GM06990 (cell line): Measurements from ENCODE around the gene ZNF226.
A peak's percentile ranks its signal among the peaks of the same experiment; 100 is the strongest.
"Not testable (repeated sequence)": the region's sequence is repeated elsewhere in the genome, so short reads cannot be mapped to it uniquely, and the experiment has no call there.

Source experiments
- DNase-seq: peaks from one replicate; pipeline ENCODE4 v3.0.0-alpha.2; 2011; ENCODE audit not compliant: insufficient read length; ENCODE audit errors: extremely low read depth
- H3K27me3 ChIP-seq: replicated peaks from 2 replicates; pipeline ENCODE4 v1.6.0; 2011; ENCODE audit warnings: low read length; ENCODE audit not compliant: control insufficient read depth, insufficient read depth
- H3K36me3 ChIP-seq: 2 replicates; pipeline ENCODE4 v1.5.1; 2011; ENCODE audit warnings: low read length; ENCODE audit not compliant: control insufficient read depth, insufficient read depth
- H3K4me3 ChIP-seq: replicated peaks from 2 replicates; pipeline ENCODE4 v1.5.1; 2011; ENCODE audit warnings: low read depth, mild to moderate bottlenecking, control low read depth, low read length
- CTCF ChIP-seq: IDR thresholded peaks from 2 replicates; pipeline ENCODE4 v1.5.1; 2011; ENCODE audit warnings: low read length, control low read depth, mild to moderate bottlenecking, inconsistent platforms; ENCODE audit not compliant: insufficient read depth, poor library complexity, severe bottlenecking

The ZNF226 gene

GRCh38 chr19:44204772-44205171 is 39.9 kb downstream of the ZNF226 start:
- Histone ChIP-seq H3K36me3 (no peaks in the 10 kb centered on the region), H3K27me3 (no peaks in the 10 kb centered on the region), H3K4me3 (no peak overlapping the region)
- TF ChIP-seq CTCF = no peak
- no peak for DNase-seq

GRCh38 chr19:44207126-44207803 is 42.4 kb downstream of the ZNF226 start:
- DNase-seq = peak; percentile 77
- H3K36me3 ChIP-seq = no peaks in the 10 kb centered on the region
- peak overlapping the region; percentile 93 for H3K4me3 ChIP-seq
- TF ChIP-seq CTCF = no peak
- no peaks in the 10 kb centered on the region for H3K27me3 ChIP-seq

- H3K4me3 ChIP-seq = peak within 1 kb of the TSS; percentile 90
- no peaks in the 10 kb centered on the region for H3K27me3 ChIP-seq
- peak; percentile 82 for DNase-seq
- TF ChIP-seq CTCF = no peak
- H3K36me3 ChIP-seq = peaks cover 4% of the 10 kb centered on the region
These were observed 47.5 kb downstream of the ZNF226 start, which contains the start of gene ZNF227 for GRCh38 chr19:44212250-44212865. ZNF227 (plus strand) TSS chr19:44212532; CDS start chr19:44217793, 5,261 bp downstream.

GRCh38 chr19:44212866-44213346 is 48.0 kb downstream of the ZNF226 start:
- no peak for DNase-seq
- Histone ChIP-seq H3K27me3 (no peaks in the 10 kb centered on the region), H3K36me3 (peaks cover 6% of the 10 kb centered on the region), H3K4me3 (peak overlapping the region; percentile 90)
- no peak for TF ChIP-seq CTCF

- not testable (repeated sequence) for H3K4me3 ChIP-seq
These were observed 55.0 kb downstream of the ZNF226 start for GRCh38 chr19:44219926-44220325.

GRCh38 chr19:44220761-44221160 is 55.9 kb downstream of the ZNF226 start:
- not testable (repeated sequence) for DNase-seq, H3K4me3 ChIP-seq, H3K36me3 ChIP-seq, H3K27me3 ChIP-seq

More at GRCh38 chr19:44219926-44220325, 55.0 kb downstream of the ZNF226 start:
- not testable (repeated sequence) for H3K36me3 ChIP-seq, H3K27me3 ChIP-seq, DNase-seq

GRCh38 chr19:44221291-44221690 is 56.4 kb downstream of the ZNF226 start:
- H3K27me3 ChIP-seq, H3K36me3 ChIP-seq, DNase-seq, H3K4me3 ChIP-seq: not testable (repeated sequence)
